ENCODE measurements around the gene FBXO36. TPM values are rescaled to one million over a fixed set of nuclear protein-coding genes. Genes with fewer than 3 reads are reported as not detected.
"Not testable (repeated sequence)": the region's sequence is repeated elsewhere in the genome, so short reads cannot be mapped to it uniquely, and the experiment has no call there.

The FBXO36 gene
- total RNA-seq, 1 donor, result 5.5 TPM

- peak; percentile 97 for DNase-seq (ENCODE audit: low read depth)
- H3K4me3 ChIP-seq (ENCODE audit: low read depth, low read length), result peak within 1 kb of the TSS; percentile 91
- no peak for TF ChIP-seq CTCF (IDR thresholded peaks at IDR 0.05; ENCODE audit: insufficient read depth, low read length)
Observed at GRCh38 chr2:229921892-229922448, 333 bp upstream of the FBXO36 start, which contains the start of gene TRIP12. TSS of gene TRIP12 (minus strand) at chr2:229922009. CDS start at chr2:229880079, 41,930 bp downstream.

- not testable (repeated sequence) for DNase-seq (ENCODE audit: low read depth); H3K4me3 ChIP-seq (ENCODE audit: low read depth, low read length)
Observed at GRCh38 chr2:229924541-229924940, 2.2 kb downstream of the FBXO36 start.

- no peak for DNase-seq (ENCODE audit: low read depth)
- TF ChIP-seq CTCF (IDR thresholded peaks at IDR 0.05; ENCODE audit: insufficient read depth, low read length), result no peak
Observed at GRCh38 chr2:229925201-229925600, 2.9 kb downstream of the FBXO36 start.

GRCh38 chr2:229927817-229928321, 5.6 kb downstream of the FBXO36 start:
- H3K4me3 ChIP-seq (ENCODE audit: low read depth, low read length), result no peak overlapping the region
- DNase-seq (ENCODE audit: low read depth), result peak; percentile 27
- TF ChIP-seq CTCF (IDR thresholded peaks at IDR 0.05; ENCODE audit: insufficient read depth, low read length), result no peak

More at GRCh38 chr2:229925201-229925600, 2.9 kb downstream of the FBXO36 start:
- H3K4me3 ChIP-seq (ENCODE audit: low read depth, low read length), result no peak overlapping the region

GRCh38 chr2:229930656-229931055, 8.4 kb downstream of the FBXO36 start:
- H3K4me3 ChIP-seq (ENCODE audit: low read depth, low read length), result no peak overlapping the region
- no peak for TF ChIP-seq CTCF (IDR thresholded peaks at IDR 0.05; ENCODE audit: insufficient read depth, low read length)
- DNase-seq (ENCODE audit: low read depth), result no peak

- DNase-seq (ENCODE audit: low read depth), result no peak
- no peak for TF ChIP-seq CTCF (IDR thresholded peaks at IDR 0.05; ENCODE audit: insufficient read depth, low read length)
- no peak overlapping the region for H3K4me3 ChIP-seq (ENCODE audit: low read depth, low read length)
Observed at GRCh38 chr2:229931241-229931640, 8.9 kb downstream of the FBXO36 start.

- H3K4me3 ChIP-seq (ENCODE audit: low read depth, low read length), result no peak overlapping the region
- no peak for TF ChIP-seq CTCF (IDR thresholded peaks at IDR 0.05; ENCODE audit: insufficient read depth, low read length)
- DNase-seq (ENCODE audit: low read depth), result no peak
Observed at GRCh38 chr2:229937537-229937936, 15.2 kb downstream of the FBXO36 start.

All from fibroblast of the aortic adventitia (primary cell).